ENCODE data around the gene DUSP9.
A peak's percentile ranks its signal among the peaks of the same experiment; 100 is the strongest.
"Not testable (repeated sequence)": the region's sequence is repeated elsewhere in the genome, so short reads cannot be mapped to it uniquely, and the experiment has no call there.

DUSP9 gene

DNA sequence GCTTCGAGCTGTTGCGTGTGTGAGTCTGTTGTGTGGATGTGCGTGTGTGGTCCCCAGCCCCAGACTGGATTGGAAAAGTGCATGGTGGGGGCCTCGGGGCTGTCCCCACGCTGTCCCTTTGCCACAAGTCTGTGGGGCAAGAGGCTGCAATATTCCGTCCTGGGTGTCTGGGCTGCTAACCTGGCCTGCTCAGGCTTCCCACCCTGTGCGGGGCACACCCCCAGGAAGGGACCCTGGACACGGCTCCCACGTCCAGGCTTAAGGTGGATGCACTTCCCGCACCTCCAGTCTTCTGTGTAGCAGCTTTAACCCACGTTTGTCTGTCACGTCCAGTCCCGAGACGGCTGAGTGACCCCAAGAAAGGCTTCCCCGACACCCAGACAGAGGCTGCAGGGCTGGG, 49.1 kb downstream of the DUSP9 start:
- TF ChIP-seq CTCF (IDR thresholded peaks at IDR 0.05): no peak
- H3K9me3 ChIP-seq: no peaks in the 10 kb centered on the region
- peaks cover 0 to 45% (median 4%) of the 10 kb centered on the region in 3 donors for H3K36me3 ChIP-seq
- no peak for DNase-seq
- H3K27ac ChIP-seq: no peak overlapping the region
- H3K4me1 ChIP-seq: peaks cover 0 to 16% (median 2%) of the 10 kb centered on the region in 4 donors
- no peak overlapping the region for H3K4me3 ChIP-seq
- no peaks in the 10 kb centered on the region for H3K27me3 ChIP-seq
- intact Hi-C loops (cut with DNase I; ENCODE audit: low total_unique reads): no loop called here

GRCh38 chrX:153696538-153696937, 49.5 kb downstream of the DUSP9 start:
- H3K27ac ChIP-seq; intact Hi-C loops (cut with DNase I; ENCODE audit: low total_unique reads); H3K9me3 ChIP-seq; H3K27me3 ChIP-seq; H3K4me3 ChIP-seq; DNase-seq: not testable (repeated sequence)
- Histone ChIP-seq H3K4me1 (peaks cover 0 to 16% (median 2%) of the 10 kb centered on the region in 4 donors), H3K36me3 (peaks cover 0 to 49% (median 8%) of the 10 kb centered on the region in 3 donors)

- H3K27ac ChIP-seq; intact Hi-C loops (cut with DNase I; ENCODE audit: low total_unique reads); H3K9me3 ChIP-seq; H3K27me3 ChIP-seq; DNase-seq; H3K4me3 ChIP-seq: not testable (repeated sequence)
- Histone ChIP-seq H3K4me1 (peaks cover 0 to 16% (median 2%) of the 10 kb centered on the region in 4 donors), H3K36me3 (peaks cover 0 to 55% (median 14%) of the 10 kb centered on the region in 3 donors)
These were observed 50.2 kb downstream of the DUSP9 start for GRCh38 chrX:153696986-153697722.

GRCh38 chrX:153697924-153698865, 51.2 kb downstream of the DUSP9 start:
- intact Hi-C loops (cut with DNase I; ENCODE audit: low total_unique reads): no loop called here
- H3K27ac ChIP-seq: no peak overlapping the region

DNA sequence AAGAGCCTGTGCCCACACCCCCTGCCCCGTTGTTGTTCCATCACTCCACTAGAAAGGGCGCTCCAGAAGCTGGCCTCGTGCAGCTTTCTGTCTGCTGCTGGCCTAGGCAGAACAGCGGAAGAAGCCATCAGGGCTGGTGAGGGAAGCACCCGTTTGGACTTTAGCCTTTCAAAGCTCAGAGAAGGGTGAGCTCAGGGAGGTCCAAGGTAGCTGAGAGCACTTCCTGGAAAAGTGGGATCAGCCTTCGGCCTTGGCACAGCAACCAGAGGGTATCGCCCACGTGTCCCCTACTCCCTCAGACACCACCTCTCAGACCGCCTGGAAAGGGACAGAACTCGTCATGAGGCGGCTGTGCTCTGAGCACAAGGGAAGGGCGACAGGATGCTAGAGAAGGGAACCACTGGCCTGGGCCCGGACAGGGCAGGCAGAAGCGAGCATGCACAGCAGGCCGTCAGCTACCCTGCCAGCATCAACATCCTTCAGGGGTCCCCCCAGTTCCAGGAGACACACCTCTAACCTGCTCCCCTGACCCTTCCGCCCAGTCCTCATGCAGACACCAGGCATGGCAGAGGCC, 52.3 kb downstream of the DUSP9 start:
- Histone ChIP-seq H3K4me1 (peaks cover 0 to 23% (median 5%) of the 10 kb centered on the region in 4 donors), H3K27ac (peak overlapping the region; percentile 59 to 72), H3K36me3 (peaks cover 0 to 61% (median 18%) of the 10 kb centered on the region in 3 donors)
- H3K4me3 ChIP-seq; intact Hi-C loops (cut with DNase I; ENCODE audit: low total_unique reads); DNase-seq; H3K27me3 ChIP-seq; H3K9me3 ChIP-seq: not testable (repeated sequence)

More at GRCh38 chrX:153697924-153698865, 51.2 kb downstream of the DUSP9 start:
- Histone ChIP-seq H3K27me3 (no peaks in the 10 kb centered on the region), H3K36me3 (peaks cover 0 to 64% (median 21%) of the 10 kb centered on the region in 3 donors), H3K4me3 (no peak overlapping the region), H3K4me1 (peaks cover 0 to 20% (median 5%) of the 10 kb centered on the region in 4 donors), H3K9me3 (no peaks in the 10 kb centered on the region)
- no peak for TF ChIP-seq CTCF (IDR thresholded peaks at IDR 0.05)
- no peak for DNase-seq

- DNase-seq: peak in 1 of 2 donors; percentile 84
- peaks cover 0 to 23% (median 5%) of the 10 kb centered on the region in 4 donors for H3K4me1 ChIP-seq
- H3K36me3 ChIP-seq: peaks cover 0 to 55% (median 17%) of the 10 kb centered on the region in 3 donors
These were observed 52.9 kb downstream of the DUSP9 start for GRCh38 chrX:153699784-153700371.

DNA sequence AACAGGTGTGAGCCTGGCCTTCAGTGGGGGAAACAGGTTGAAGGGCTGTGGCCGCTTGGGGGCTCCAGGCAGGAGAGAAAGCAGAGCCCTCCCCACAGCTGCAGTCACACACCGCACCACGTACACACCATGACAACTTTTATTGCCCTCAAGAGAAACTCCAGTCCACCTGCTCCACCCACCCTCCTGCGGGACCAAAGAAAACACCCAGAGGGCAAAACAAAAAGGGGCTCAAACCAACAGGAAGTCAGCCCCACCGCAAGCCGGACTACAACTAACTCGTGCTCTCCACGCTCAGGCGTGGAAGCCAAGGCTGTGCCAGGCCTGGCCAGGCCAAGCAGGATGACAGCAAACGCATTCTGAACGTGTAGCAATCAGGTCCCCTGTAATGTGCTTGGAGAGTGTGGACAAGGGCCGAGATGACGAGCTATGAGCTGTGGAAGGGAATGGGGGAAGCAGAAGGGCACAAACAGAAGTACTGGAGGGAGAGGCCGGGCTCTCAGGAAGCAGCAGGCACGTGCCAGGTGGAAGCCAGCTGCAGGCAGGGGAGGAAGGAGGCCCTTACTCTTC, 53.5 kb downstream of the DUSP9 start:
- Histone ChIP-seq H3K36me3 (peaks cover 0 to 54% (median 17%) of the 10 kb centered on the region in 3 donors), H3K27ac (peak overlapping the region; percentile 59 to 72), H3K9me3 (no peaks in the 10 kb centered on the region), H3K4me1 (peaks cover 0 to 29% (median 5%) of the 10 kb centered on the region in 4 donors), H3K4me3 (no peak overlapping the region), H3K27me3 (no peaks in the 10 kb centered on the region)
- intact Hi-C loops (cut with DNase I; ENCODE audit: low total_unique reads): no loop called here
- TF ChIP-seq CTCF (IDR thresholded peaks at IDR 0.05): no peak
- no peak for DNase-seq

More at GRCh38 chrX:153699784-153700371, 52.9 kb downstream of the DUSP9 start:
- H3K4me3 ChIP-seq; H3K27me3 ChIP-seq; intact Hi-C loops (cut with DNase I; ENCODE audit: low total_unique reads); H3K9me3 ChIP-seq: not testable (repeated sequence)
- H3K27ac ChIP-seq: peak overlapping the region; percentile 59 to 72

Measured in tibial artery (tissue), 4 donors.